ENCODE results near the gene FAM217A. TPM values are rescaled to one million over a fixed set of nuclear protein-coding genes. Genes with fewer than 3 reads are reported as not detected.

The FAM217A gene
- total and polyA plus RNA-seq, 8 donors: 2.1 to 4.8 (median 2.8) TPM; not detected in 2

GRCh38 chr6:4125500-4125899 is 46.6 kb upstream of the FAM217A start:
- H3K4me3 ChIP-seq: no peak overlapping the region
- no peak for TF ChIP-seq CTCF (IDR thresholded peaks at IDR 0.05)
- no peaks in the 10 kb centered on the region for H3K4me1 ChIP-seq
- no peak overlapping the region for H3K27ac ChIP-seq
- H3K36me3 ChIP-seq: peaks cover 0 to 91% of the 10 kb centered on the region in 2 donors
- intact Hi-C loops (cut with DNase I): no loop called here
- ATAC-seq (no peak), DNase-seq (no peak)
- no peaks in the 10 kb centered on the region for H3K27me3 ChIP-seq
- no peaks in the 10 kb centered on the region for H3K9me3 ChIP-seq

- no peak overlapping the region for H3K4me3 ChIP-seq
- TF ChIP-seq CTCF (IDR thresholded peaks at IDR 0.05): no peak
- H3K27ac ChIP-seq: no peak overlapping the region
- ATAC-seq: no peak
- peaks cover 0 to 91% of the 10 kb centered on the region in 2 donors for H3K36me3 ChIP-seq
- no peaks in the 10 kb centered on the region for H3K9me3 ChIP-seq
- H3K4me1 ChIP-seq: no peaks in the 10 kb centered on the region
- intact Hi-C loops (cut with DNase I): no loop called here
- no peaks in the 10 kb centered on the region for H3K27me3 ChIP-seq
- DNase-seq: no peak
Observed at GRCh38 chr6:4124351-4124750, 45.4 kb upstream of the FAM217A start.

- DNase-seq: no peak
- TF ChIP-seq CTCF (IDR thresholded peaks at IDR 0.05): no peak
- intact Hi-C loops (cut with DNase I): no loop called here
- Histone ChIP-seq H3K9me3 (peaks cover 0 to 12% of the 10 kb centered on the region in 2 donors), H3K36me3 (peaks cover 0 to 60% of the 10 kb centered on the region in 2 donors), H3K27ac (no peak overlapping the region), H3K27me3 (no peaks in the 10 kb centered on the region), H3K4me3 (no peak overlapping the region), H3K4me1 (no peaks in the 10 kb centered on the region)
- no peak for ATAC-seq
Observed at GRCh38 chr6:4115741-4116140, 36.8 kb upstream of the FAM217A start.

- Histone ChIP-seq H3K9me3 (peaks cover 0 to 12% of the 10 kb centered on the region in 2 donors), H3K4me1 (no peaks in the 10 kb centered on the region), H3K27ac (no peak overlapping the region), H3K4me3 (no peak overlapping the region), H3K36me3 (peaks cover 0 to 43% of the 10 kb centered on the region in 2 donors), H3K27me3 (no peaks in the 10 kb centered on the region)
- ATAC-seq (no peak), DNase-seq (no peak)
- intact Hi-C loops (cut with DNase I): no loop called here
- TF ChIP-seq CTCF (IDR thresholded peaks at IDR 0.05): no peak
Observed at GRCh38 chr6:4114123-4114522, 35.2 kb upstream of the FAM217A start.

GRCh38 chr6:4113649-4114048 is 34.7 kb upstream of the FAM217A start:
- no peak for ATAC-seq

More at GRCh38 chr6:4113649-4114048, 34.7 kb upstream of the FAM217A start:
- Histone ChIP-seq H3K9me3 (peaks cover 0 to 12% of the 10 kb centered on the region in 2 donors), H3K36me3 (peaks cover 0 to 39% of the 10 kb centered on the region in 2 donors), H3K27me3 (no peaks in the 10 kb centered on the region), H3K27ac (no peak overlapping the region), H3K4me3 (no peak overlapping the region), H3K4me1 (no peaks in the 10 kb centered on the region)
- no peak for DNase-seq
- intact Hi-C loops (cut with DNase I): no loop called here
- TF ChIP-seq CTCF (IDR thresholded peaks at IDR 0.05): no peak
